Measurements from ENCODE around the gene C15orf40. TPM values are rescaled to one million over a fixed set of nuclear protein-coding genes. Genes with fewer than 3 reads are reported as not detected.
A peak's percentile ranks its signal among the peaks of the same experiment; 100 is the strongest.
"Not testable (repeated sequence)": the region's sequence is repeated elsewhere in the genome, so short reads cannot be mapped to it uniquely, and the experiment has no call there.

C15orf40 gene
- 10 to 100 TPM; 20.2 to 23.1 TPM for total RNA-seq

GRCh38 chr15:83011271-83012075, at the start of gene C15orf40:
Gene C15orf40, minus strand, starts transcription at chr15:83011639. Its CDS starts 32 bp downstream, at chr15:83011607.
- Mint-ChIP-seq H3K9me3 (ENCODE audit: low read depth) (peaks cover 7% of the 10 kb centered on the region), H3K27me3 (no peaks in the 10 kb centered on the region), H3K4me3 (peak within 1 kb of the TSS; percentile 89), H3K36me3 (ENCODE audit: low read depth) (peaks cover 36% of the 10 kb centered on the region), H3K4me1 (peaks cover 48% of the 10 kb centered on the region), H3K27ac (peak within 1 kb of the TSS; percentile 96)
- intact Hi-C loops (cut with DNase I, micrococcal nuclease): loop anchor here (1.0 to 5.0 kb wide), 14 partner anchors 25 to 561 kb away; partner anchors contain the start of genes BTBD1 (in 2 of the 2), RPS17 (in 2 of the 2), AP3B2 (in 1 of the 2) and HDGFL3 (in 1 of the 2)
- DNase-seq (peak; percentile 88), ATAC-seq (peak; percentile 81)
- POLR2A ChIA-PET: interaction anchor here (0.9 to 1.5 kb wide), 3 partner anchors 57 to 471 kb away, joined by 3 to 8 read pairs (median 4); partner anchors contain the start of gene RPS17
- CTCF ChIA-PET: interaction anchor here (0.7 to 2.3 kb wide), 19 partner anchors 10 to 473 kb away, joined by 3 to 18 read pairs (median 4); partner anchors contain the start of genes BTBD1 and RAMAC

DNA sequence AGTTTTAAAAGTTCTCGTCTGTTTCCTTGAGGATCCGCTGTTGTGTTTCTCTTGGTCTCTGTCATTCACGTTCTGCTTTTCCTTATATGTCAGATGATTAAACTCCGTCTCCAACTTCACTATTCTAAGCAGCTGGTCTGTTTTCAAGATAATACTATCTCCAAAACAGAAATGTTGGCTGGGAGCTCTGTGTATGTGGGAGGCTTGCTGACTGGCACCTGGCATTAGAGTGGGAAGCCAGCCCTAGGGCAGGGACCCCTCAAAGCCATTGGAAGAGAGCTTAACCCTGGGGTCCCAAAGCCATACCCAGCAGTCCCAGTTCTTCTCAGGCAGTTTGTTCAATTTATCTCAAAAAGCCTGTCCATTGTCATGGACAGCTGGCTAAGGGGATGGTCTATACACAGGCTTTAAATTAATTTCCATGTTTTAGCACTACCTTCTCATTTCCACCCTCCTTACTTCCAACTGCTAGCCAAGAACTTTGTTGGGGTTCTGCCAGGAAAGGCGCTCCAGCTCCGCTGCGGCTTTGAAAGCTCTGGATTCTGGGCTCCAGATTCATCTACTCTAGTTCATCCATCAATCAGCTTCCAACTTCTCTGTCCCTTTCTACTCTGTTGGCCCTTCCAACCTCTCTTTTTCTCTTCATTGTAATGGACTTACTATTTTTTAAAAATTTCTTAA, 46.4 kb upstream of the C15orf40 start:
- intact Hi-C loops (cut with DNase I, micrococcal nuclease): no loop called here
- CTCF ChIA-PET: no interaction called here
- Mint-ChIP-seq H3K27ac (peak overlapping the region; percentile 11), H3K4me1 (peaks cover 8% of the 10 kb centered on the region), H3K27me3 (no peaks in the 10 kb centered on the region), H3K4me3 (no peak overlapping the region), H3K9me3 (ENCODE audit: low read depth) (no peaks in the 10 kb centered on the region), H3K36me3 (ENCODE audit: low read depth) (peaks cover 22% of the 10 kb centered on the region)
- ATAC-seq: no peak
- no peak for DNase-seq
- POLR2A ChIA-PET: interaction anchor here (0.6 kb wide), 2 partner anchors 37 to 239 kb away, joined by 3 to 4 read pairs; no protein-coding TSS in a partner anchor

DNA sequence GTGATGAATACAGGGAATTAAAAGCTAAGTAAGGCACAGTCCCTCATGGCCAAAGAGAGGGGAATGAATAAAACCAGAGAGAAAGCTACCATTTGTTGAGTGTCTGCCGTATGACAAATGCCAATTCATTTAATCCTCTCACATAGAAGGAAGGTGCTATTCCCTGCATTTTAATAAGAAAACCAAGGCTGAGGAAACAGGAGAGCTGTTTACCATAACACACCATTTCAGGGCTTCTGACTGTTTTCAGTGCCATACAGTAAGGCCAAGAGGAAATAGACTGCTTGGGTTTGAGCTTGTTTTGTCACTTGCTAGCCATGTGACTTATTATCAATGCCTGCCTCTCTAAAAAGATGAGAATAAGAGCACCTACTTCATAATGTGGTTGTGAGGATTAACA, 45.6 kb upstream of the C15orf40 start:
- ATAC-seq (no peak), DNase-seq (no peak)
- POLR2A ChIA-PET: interaction anchor here (0.6 kb wide), 1 partner anchor 1647 kb away, joined by 3 read pairs; no protein-coding TSS in a partner anchor
- CTCF ChIA-PET: interaction anchor here (1.2 kb wide), 1 partner anchor 13 kb away, joined by 3 read pairs; no protein-coding TSS in a partner anchor
- Mint-ChIP-seq H3K27me3 (no peaks in the 10 kb centered on the region), H3K4me1 (peaks cover 10% of the 10 kb centered on the region), H3K9me3 (ENCODE audit: low read depth) (no peaks in the 10 kb centered on the region), H3K27ac (no peak overlapping the region), H3K36me3 (ENCODE audit: low read depth) (peaks cover 22% of the 10 kb centered on the region), H3K4me3 (no peak overlapping the region)
- intact Hi-C loops (cut with DNase I, micrococcal nuclease): no loop called here

DNA sequence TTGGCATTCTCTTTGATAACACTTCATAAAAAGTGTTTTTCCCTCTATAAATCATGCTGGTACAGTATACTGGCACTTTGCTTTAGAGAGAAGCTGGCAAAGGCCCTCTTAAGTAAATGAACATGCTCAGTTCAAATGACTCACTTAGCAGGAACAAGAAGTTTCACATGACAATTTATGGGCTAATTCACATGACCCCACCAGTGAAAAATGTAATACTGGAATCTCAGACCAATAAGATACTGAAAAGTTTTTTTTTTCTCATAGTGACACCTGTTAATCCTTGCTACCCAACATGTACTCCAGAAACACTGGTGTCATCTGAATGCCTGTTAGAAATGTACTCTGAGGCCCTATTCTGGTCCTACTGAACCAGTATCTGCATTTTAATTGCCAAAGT, 41.7 kb upstream of the C15orf40 start:
- CTCF ChIA-PET: no interaction called here
- POLR2A ChIA-PET: no interaction called here
- Mint-ChIP-seq H3K27me3 (no peaks in the 10 kb centered on the region), H3K4me1 (peaks cover 12% of the 10 kb centered on the region), H3K9me3 (ENCODE audit: low read depth) (no peaks in the 10 kb centered on the region), H3K27ac (no peak overlapping the region), H3K36me3 (ENCODE audit: low read depth) (peaks cover 36% of the 10 kb centered on the region), H3K4me3 (no peak overlapping the region)
- intact Hi-C loops (cut with DNase I, micrococcal nuclease): no loop called here
- no peak for ATAC-seq
- no peak for DNase-seq

- Mint-ChIP-seq H3K27me3 (no peaks in the 10 kb centered on the region), H3K4me1 (peaks cover 11% of the 10 kb centered on the region), H3K9me3 (ENCODE audit: low read depth) (no peaks in the 10 kb centered on the region), H3K36me3 (ENCODE audit: low read depth) (peaks cover 56% of the 10 kb centered on the region), H3K4me3 (no peak overlapping the region), H3K27ac (no peak overlapping the region)
- ATAC-seq: no peak
- CTCF ChIA-PET: interaction anchor here (0.9 kb wide), 1 partner anchor 34 kb away, joined by 3 read pairs; no protein-coding TSS in a partner anchor
- intact Hi-C loops (cut with DNase I, micrococcal nuclease): no loop called here
- DNase-seq: no peak
- POLR2A ChIA-PET: no interaction called here
Observed at GRCh38 chr15:83046558-83047127, 35.2 kb upstream of the C15orf40 start.

- DNase-seq: no peak
- peaks cover 19% of the 10 kb centered on the region for H3K4me1 Mint-ChIP-seq
- POLR2A ChIA-PET: interaction anchor here (0.7 kb wide), 1 partner anchor 161 kb away, joined by 3 read pairs; no protein-coding TSS in a partner anchor
- H3K4me3 Mint-ChIP-seq: no peak overlapping the region
- no peak for ATAC-seq
- H3K27me3 Mint-ChIP-seq: no peaks in the 10 kb centered on the region
- intact Hi-C loops (cut with DNase I, micrococcal nuclease): no loop called here
- CTCF ChIA-PET: interaction anchor here (1.1 kb wide), 1 partner anchor 13 kb away, joined by 3 read pairs; no protein-coding TSS in a partner anchor
- no peak overlapping the region for H3K27ac Mint-ChIP-seq
- peaks cover 72% of the 10 kb centered on the region for H3K36me3 Mint-ChIP-seq (ENCODE audit: low read depth)
- peaks cover 2% of the 10 kb centered on the region for H3K9me3 Mint-ChIP-seq (ENCODE audit: low read depth)
Observed at GRCh38 chr15:83044156-83044555, 32.7 kb upstream of the C15orf40 start.

DNA sequence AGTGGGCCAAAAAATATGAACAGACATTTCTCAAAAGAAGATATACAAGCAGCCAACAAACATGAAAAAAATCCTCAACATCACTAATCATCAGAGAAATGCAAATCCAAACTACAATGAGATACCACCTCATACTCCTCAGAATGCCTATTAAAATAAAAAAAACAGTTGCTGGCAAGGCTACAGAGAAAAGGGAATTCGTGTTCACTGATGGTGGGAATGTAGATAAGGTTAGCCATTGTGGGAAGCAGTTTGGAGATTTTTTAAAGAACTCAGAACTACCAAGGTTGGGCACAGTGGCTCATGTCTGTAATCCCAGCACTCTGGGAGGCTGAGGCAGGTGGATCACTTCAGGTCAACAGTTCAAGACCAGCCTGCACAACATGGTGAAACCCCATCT, 27.8 kb upstream of the C15orf40 start:
- peak overlapping the region; percentile 6 for H3K27ac Mint-ChIP-seq
- peaks cover 2% of the 10 kb centered on the region for H3K9me3 Mint-ChIP-seq (ENCODE audit: low read depth)
- H3K4me1 Mint-ChIP-seq: peaks cover 28% of the 10 kb centered on the region
- no peak overlapping the region for H3K4me3 Mint-ChIP-seq
- ChIA-PET POLR2A (no interaction called here), CTCF (no interaction called here)
- DNase-seq: no peak
- intact Hi-C loops (cut with DNase I, micrococcal nuclease): no loop called here
- H3K27me3 Mint-ChIP-seq: no peaks in the 10 kb centered on the region
- ATAC-seq: no peak
- peaks cover 73% of the 10 kb centered on the region for H3K36me3 Mint-ChIP-seq (ENCODE audit: low read depth)

DNA sequence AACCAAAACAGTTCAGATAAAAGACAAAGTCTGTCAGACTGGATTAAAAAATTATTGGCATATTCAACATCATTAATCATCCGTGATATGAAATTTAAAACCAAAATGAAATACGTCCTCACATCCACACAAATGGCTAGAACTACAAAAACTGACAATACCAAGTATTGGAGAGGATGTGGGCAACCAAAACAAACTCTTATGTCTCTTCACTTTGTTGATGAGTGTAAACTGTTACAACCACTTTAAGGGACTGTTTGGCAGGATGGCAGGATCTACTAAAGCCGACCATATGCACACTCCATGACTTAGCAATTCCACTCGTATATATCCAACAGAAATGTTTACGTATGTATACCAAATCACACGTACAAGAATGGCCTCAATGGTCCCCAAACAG, 24.8 kb upstream of the C15orf40 start:
- no peak overlapping the region for H3K4me3 Mint-ChIP-seq
- no peak overlapping the region for H3K27ac Mint-ChIP-seq
- DNase-seq (no peak), ATAC-seq (no peak)
- intact Hi-C loops (cut with DNase I, micrococcal nuclease): no loop called here
- ChIA-PET POLR2A (no interaction called here), CTCF (no interaction called here)
- H3K36me3 Mint-ChIP-seq (ENCODE audit: low read depth): peaks cover 63% of the 10 kb centered on the region
- no peaks in the 10 kb centered on the region for H3K27me3 Mint-ChIP-seq
- H3K4me1 Mint-ChIP-seq: peaks cover 28% of the 10 kb centered on the region
- H3K9me3 Mint-ChIP-seq (ENCODE audit: low read depth): peaks cover 4% of the 10 kb centered on the region

GRCh38 chr15:83031234-83031633, 19.8 kb upstream of the C15orf40 start:
- H3K4me1 Mint-ChIP-seq; ATAC-seq; H3K27me3 Mint-ChIP-seq; DNase-seq; H3K27ac Mint-ChIP-seq; intact Hi-C loops (cut with DNase I, micrococcal nuclease); H3K4me3 Mint-ChIP-seq; POLR2A ChIA-PET; H3K9me3 Mint-ChIP-seq (ENCODE audit: low read depth): not testable (repeated sequence)
- CTCF ChIA-PET: interaction anchor here (0.6 kb wide), 1 partner anchor 326 kb away, joined by 4 read pairs; no protein-coding TSS in a partner anchor
- H3K36me3 Mint-ChIP-seq (ENCODE audit: low read depth): peaks cover 49% of the 10 kb centered on the region

DNA sequence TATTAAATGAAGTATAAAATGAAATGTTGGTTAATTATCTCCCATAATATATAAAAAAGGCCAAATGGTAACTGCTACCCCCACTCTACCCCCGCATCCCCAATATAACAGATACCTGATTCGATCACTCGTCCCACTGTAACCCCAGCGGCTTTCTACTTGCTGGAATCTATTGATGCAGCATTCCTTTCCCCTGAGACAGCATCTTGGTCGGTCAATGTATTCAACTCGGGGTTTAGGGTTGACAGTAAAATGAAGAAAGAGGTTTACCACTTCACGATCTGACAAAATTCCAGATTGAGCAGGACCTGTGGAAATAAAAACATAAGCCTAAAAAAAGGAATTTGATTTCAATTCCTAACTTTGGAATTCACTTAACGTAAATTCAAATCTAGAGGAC, 18.6 kb upstream of the C15orf40 start:
- H3K27ac Mint-ChIP-seq: no peak overlapping the region
- peaks cover 3% of the 10 kb centered on the region for H3K4me1 Mint-ChIP-seq
- H3K9me3 Mint-ChIP-seq (ENCODE audit: low read depth): peaks cover 3% of the 10 kb centered on the region
- ATAC-seq: no peak
- H3K27me3 Mint-ChIP-seq: no peaks in the 10 kb centered on the region
- intact Hi-C loops (cut with DNase I, micrococcal nuclease): no loop called here
- ChIA-PET CTCF (no interaction called here), POLR2A (no interaction called here)
- peaks cover 43% of the 10 kb centered on the region for H3K36me3 Mint-ChIP-seq (ENCODE audit: low read depth)
- no peak overlapping the region for H3K4me3 Mint-ChIP-seq
- no peak for DNase-seq

GRCh38 chr15:83018436-83018835, 7.0 kb upstream of the C15orf40 start:
- H3K4me1 Mint-ChIP-seq: peaks cover 16% of the 10 kb centered on the region
- ChIA-PET CTCF (interaction anchor here (0.7 to 1.4 kb wide), 3 partner anchors 8 to 36 kb away, joined by 3 read pairs; no protein-coding TSS in a partner anchor), POLR2A (interaction anchor here (0.6 to 0.9 kb wide), 2 partner anchors 49 to 1944 kb away, joined by 3 read pairs; partner anchors contain the start of gene BTBD1)
- H3K27ac Mint-ChIP-seq: no peak overlapping the region
- no peaks in the 10 kb centered on the region for H3K9me3 Mint-ChIP-seq (ENCODE audit: low read depth)
- H3K36me3 Mint-ChIP-seq (ENCODE audit: low read depth): peaks cover 18% of the 10 kb centered on the region
- intact Hi-C loops (cut with DNase I, micrococcal nuclease): no loop called here
- H3K4me3 Mint-ChIP-seq: no peak overlapping the region
- ATAC-seq: no peak
- no peak for DNase-seq
- H3K27me3 Mint-ChIP-seq: no peaks in the 10 kb centered on the region
